ENCODE results near the gene TTC23L.

- TF ChIP-seq, protein P1, sequence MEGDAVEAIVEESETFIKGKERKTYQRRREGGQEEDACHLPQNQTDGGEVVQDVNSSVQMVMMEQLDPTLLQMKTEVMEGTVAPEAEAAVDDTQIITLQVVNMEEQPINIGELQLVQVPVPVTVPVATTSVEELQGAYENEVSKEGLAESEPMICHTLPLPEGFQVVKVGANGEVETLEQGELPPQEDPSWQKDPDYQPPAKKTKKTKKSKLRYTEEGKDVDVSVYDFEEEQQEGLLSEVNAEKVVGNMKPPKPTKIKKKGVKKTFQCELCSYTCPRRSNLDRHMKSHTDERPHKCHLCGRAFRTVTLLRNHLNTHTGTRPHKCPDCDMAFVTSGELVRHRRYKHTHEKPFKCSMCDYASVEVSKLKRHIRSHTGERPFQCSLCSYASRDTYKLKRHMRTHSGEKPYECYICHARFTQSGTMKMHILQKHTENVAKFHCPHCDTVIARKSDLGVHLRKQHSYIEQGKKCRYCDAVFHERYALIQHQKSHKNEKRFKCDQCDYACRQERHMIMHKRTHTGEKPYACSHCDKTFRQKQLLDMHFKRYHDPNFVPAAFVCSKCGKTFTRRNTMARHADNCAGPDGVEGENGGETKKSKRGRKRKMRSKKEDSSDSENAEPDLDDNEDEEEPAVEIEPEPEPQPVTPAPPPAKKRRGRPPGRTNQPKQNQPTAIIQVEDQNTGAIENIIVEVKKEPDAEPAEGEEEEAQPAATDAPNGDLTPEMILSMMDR (IDR thresholded peaks at IDR 0.05) = no peak
- TF ChIP-seq POLR2AphosphoS5 (IDR thresholded peaks at IDR 0.05) = peak in 2 of 3 donors; percentile 48 to 88
These were observed 34.8 kb upstream of the TTC23L start for GRCh38 chr5:34803974-34804732.
